Stimulated activated naive CD4-positive, alpha-beta T cell treated with Interleukin-2 at 50 U/mL for 16 hours (primary cell): ENCODE data around the gene SHB.

Source experiments
- DNase-seq: peaks from one replicate; lab custom pipeline; 2025; lab: John Stamatoyannopoulos, UW

Gene SHB

GRCh38 chr9:37953206-37953774 is 115.7 kb downstream of the SHB start:
- no peak for DNase-seq

GRCh38 chr9:37952731-37953130 is 116.3 kb downstream of the SHB start:
- no peak for DNase-seq

GRCh38 chr9:37951671-37952449 is 117.2 kb downstream of the SHB start:
- DNase-seq = no peak

- DNase-seq = no peak
Measured at GRCh38 chr9:37950561-37950960, 118.5 kb downstream of the SHB start.

GRCh38 chr9:37949576-37949975 is 119.5 kb downstream of the SHB start:
- no peak for DNase-seq

- no peak for DNase-seq
Measured at GRCh38 chr9:37948417-37948980, 120.5 kb downstream of the SHB start.

GRCh38 chr9:37947977-37948376 is 121.0 kb downstream of the SHB start:
- no peak for DNase-seq

- no peak for DNase-seq
Measured at GRCh38 chr9:37947471-37947870, 121.6 kb downstream of the SHB start.

GRCh38 chr9:37946971-37947370 is 122.1 kb downstream of the SHB start:
- DNase-seq = no peak

GRCh38 chr9:37946041-37946440 is 123.0 kb downstream of the SHB start:
- DNase-seq = no peak

GRCh38 chr9:37944671-37945481 is 124.2 kb downstream of the SHB start:
- no peak for DNase-seq

GRCh38 chr9:37944266-37944650 is 124.8 kb downstream of the SHB start:
- DNase-seq = no peak

GRCh38 chr9:37943345-37944265 is 125.4 kb downstream of the SHB start:
- DNase-seq = no peak

- no peak for DNase-seq
Measured at GRCh38 chr9:37942621-37943344, 126.2 kb downstream of the SHB start.

GRCh38 chr9:37941253-37941652 is 127.8 kb downstream of the SHB start:
- no peak for DNase-seq

GRCh38 chr9:37939575-37940095 is 129.4 kb downstream of the SHB start:
- no peak for DNase-seq

- no peak for DNase-seq
Measured at GRCh38 chr9:37938121-37938891, 130.7 kb downstream of the SHB start.

GRCh38 chr9:37937366-37937765 is 131.7 kb downstream of the SHB start:
- no peak for DNase-seq

GRCh38 chr9:37936965-37937364 is 132.1 kb downstream of the SHB start:
- no peak for DNase-seq

GRCh38 chr9:37936376-37936775 is 132.7 kb downstream of the SHB start:
- DNase-seq = no peak
